ENCODE results near the gene BOLL.

GRCh38 chr2:197717863-197718262 is 67.3 kb downstream of the BOLL start:
- TF ChIP-seq POLR2A (IDR thresholded peaks at IDR 0.05; ENCODE audit: low read depth) = no peak
- TF ChIP-seq, protein P1, sequence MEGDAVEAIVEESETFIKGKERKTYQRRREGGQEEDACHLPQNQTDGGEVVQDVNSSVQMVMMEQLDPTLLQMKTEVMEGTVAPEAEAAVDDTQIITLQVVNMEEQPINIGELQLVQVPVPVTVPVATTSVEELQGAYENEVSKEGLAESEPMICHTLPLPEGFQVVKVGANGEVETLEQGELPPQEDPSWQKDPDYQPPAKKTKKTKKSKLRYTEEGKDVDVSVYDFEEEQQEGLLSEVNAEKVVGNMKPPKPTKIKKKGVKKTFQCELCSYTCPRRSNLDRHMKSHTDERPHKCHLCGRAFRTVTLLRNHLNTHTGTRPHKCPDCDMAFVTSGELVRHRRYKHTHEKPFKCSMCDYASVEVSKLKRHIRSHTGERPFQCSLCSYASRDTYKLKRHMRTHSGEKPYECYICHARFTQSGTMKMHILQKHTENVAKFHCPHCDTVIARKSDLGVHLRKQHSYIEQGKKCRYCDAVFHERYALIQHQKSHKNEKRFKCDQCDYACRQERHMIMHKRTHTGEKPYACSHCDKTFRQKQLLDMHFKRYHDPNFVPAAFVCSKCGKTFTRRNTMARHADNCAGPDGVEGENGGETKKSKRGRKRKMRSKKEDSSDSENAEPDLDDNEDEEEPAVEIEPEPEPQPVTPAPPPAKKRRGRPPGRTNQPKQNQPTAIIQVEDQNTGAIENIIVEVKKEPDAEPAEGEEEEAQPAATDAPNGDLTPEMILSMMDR (IDR thresholded peaks at IDR 0.05) = no peak
- TF ChIP-seq EP300 (IDR thresholded peaks at IDR 0.05) = no peak
